ENCODE data around the gene CCDC13. TPM values are rescaled to one million over a fixed set of nuclear protein-coding genes. Genes with fewer than 3 reads are reported as not detected.

The CCDC13 gene
- total RNA-seq, 4 donors from 2014 or later: 1.2 to 5.3 (median 3.9) TPM

DNA sequence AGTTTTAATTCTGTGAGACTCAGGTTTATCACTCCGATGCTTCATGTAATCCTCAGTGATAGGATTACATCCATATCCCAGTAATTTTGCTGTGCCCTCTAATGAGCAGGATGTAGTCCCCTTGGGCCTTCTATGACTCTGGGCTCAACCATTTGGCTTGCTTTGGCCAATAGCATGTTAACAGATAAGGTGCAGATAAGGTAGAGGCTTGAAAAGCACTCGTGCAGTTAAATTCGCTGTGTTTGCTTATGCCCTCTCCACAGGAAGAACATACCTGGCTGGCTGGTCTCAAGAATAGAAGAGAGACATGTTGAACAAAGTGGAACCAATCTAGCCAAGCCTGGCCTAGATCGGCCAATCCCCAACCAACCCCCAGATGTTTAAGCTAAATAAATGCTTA, 20.1 kb downstream of the CCDC13 start:
- Histone ChIP-seq H3K27me3 (no peaks in the 10 kb centered on the region), H3K27ac (replicated peaks in 1 of 4) (no peak overlapping the region), H3K4me1 (peaks cover 4 to 36% (median 29%) of the 10 kb centered on the region in 4 donors), H3K36me3 (peaks cover 0 to 3% (median 0%) of the 10 kb centered on the region in 4 donors), H3K4me3 (no peak overlapping the region), H3K9me3 (no peaks in the 10 kb centered on the region)
- intact Hi-C loops (cut with DNase I): loop anchor here (5.0 kb wide), 1 partner anchor 171 kb away; the partner anchor contains the start of gene SEC22C
- no peak for DNase-seq (ENCODE audit: extremely low spot score)
- TF ChIP-seq POLR2AphosphoS5 (IDR thresholded peaks at IDR 0.05): no peak
- TF ChIP-seq POLR2A (IDR thresholded peaks at IDR 0.05; ENCODE audit: low read depth): no peak
- no peak for TF ChIP-seq EP300 (IDR thresholded peaks at IDR 0.05)
- TF ChIP-seq, protein P1, sequence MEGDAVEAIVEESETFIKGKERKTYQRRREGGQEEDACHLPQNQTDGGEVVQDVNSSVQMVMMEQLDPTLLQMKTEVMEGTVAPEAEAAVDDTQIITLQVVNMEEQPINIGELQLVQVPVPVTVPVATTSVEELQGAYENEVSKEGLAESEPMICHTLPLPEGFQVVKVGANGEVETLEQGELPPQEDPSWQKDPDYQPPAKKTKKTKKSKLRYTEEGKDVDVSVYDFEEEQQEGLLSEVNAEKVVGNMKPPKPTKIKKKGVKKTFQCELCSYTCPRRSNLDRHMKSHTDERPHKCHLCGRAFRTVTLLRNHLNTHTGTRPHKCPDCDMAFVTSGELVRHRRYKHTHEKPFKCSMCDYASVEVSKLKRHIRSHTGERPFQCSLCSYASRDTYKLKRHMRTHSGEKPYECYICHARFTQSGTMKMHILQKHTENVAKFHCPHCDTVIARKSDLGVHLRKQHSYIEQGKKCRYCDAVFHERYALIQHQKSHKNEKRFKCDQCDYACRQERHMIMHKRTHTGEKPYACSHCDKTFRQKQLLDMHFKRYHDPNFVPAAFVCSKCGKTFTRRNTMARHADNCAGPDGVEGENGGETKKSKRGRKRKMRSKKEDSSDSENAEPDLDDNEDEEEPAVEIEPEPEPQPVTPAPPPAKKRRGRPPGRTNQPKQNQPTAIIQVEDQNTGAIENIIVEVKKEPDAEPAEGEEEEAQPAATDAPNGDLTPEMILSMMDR (IDR thresholded peaks at IDR 0.05): no peak
- WGBS: 100% methylated on average over 4 of the region's 4 CpGs

DNA sequence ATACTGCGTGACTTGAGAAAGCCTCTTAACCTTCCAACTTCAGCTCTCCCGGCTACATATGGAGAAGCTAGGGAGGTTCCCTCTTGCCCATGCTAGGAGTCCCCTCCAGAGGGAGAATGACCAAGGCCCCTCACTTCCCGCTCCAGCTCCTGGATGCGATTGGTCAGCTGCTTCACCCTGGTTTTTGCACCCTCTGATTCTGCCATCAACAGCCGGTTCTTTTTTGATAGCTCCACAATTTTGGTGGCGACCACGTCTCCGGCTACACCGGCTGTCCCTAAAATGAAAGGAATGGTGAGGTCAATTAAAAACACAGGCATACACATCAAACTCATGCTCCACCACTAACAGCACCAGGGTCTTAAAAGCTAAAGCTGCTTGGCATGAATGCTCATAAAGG, 20.6 kb downstream of the CCDC13 start:
- Histone ChIP-seq H3K27ac (replicated peaks in 1 of 4) (no peak overlapping the region), H3K36me3 (peaks cover 0 to 3% (median 0%) of the 10 kb centered on the region in 4 donors), H3K9me3 (no peaks in the 10 kb centered on the region), H3K4me3 (no peak overlapping the region), H3K27me3 (no peaks in the 10 kb centered on the region), H3K4me1 (peaks cover 9 to 41% (median 34%) of the 10 kb centered on the region in 4 donors)
- DNase-seq (ENCODE audit: extremely low spot score): no peak
- 95% methylated on average over 9 of the region's 9 CpGs for WGBS
- intact Hi-C loops (cut with DNase I): loop anchor here (5.0 kb wide), 1 partner anchor 170 kb away; the partner anchor contains the start of gene SEC22C
- no peak for TF ChIP-seq EP300 (IDR thresholded peaks at IDR 0.05)
- TF ChIP-seq, protein P1 (IDR thresholded peaks at IDR 0.05): no peak
- TF ChIP-seq POLR2AphosphoS5 (IDR thresholded peaks at IDR 0.05): no peak
- TF ChIP-seq POLR2A (IDR thresholded peaks at IDR 0.05; ENCODE audit: low read depth): no peak

DNA sequence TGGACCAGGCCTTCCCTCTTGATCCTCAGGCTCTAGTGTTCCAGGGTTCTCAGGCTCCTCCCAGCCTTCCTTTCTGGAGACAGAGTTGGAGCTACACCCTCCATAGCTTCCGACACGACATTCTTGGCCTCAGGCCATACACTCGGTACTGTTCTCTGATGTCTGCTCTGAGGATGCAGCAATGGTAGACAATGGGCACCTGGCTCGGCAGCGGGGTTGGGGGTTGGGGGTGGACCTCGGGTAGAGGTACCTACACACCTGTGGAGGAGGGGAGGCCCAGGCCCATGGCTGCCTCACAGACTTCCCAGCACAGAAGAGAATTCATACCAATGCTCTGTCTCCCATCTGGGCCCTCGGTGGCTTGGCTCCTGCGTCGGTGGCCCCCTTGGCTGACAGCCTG, 21.4 kb downstream of the CCDC13 start:
- 65% methylated on average over 9 of the region's 9 CpGs for WGBS
- H3K4me3 ChIP-seq: no peak overlapping the region
- H3K9me3 ChIP-seq: no peaks in the 10 kb centered on the region
- intact Hi-C loops (cut with DNase I): loop anchor here (5.0 kb wide), 1 partner anchor 169 kb away; the partner anchor contains the start of gene SEC22C
- no peak overlapping the region for H3K27ac ChIP-seq (replicated peaks in 1 of 4)
- peaks cover 0 to 3% (median 0%) of the 10 kb centered on the region in 4 donors for H3K36me3 ChIP-seq
- no peak for DNase-seq (ENCODE audit: extremely low spot score)
- TF ChIP-seq EP300 (IDR thresholded peaks at IDR 0.05): no peak
- TF ChIP-seq POLR2A (IDR thresholded peaks at IDR 0.05; ENCODE audit: low read depth): no peak
- no peak for TF ChIP-seq POLR2AphosphoS5 (IDR thresholded peaks at IDR 0.05)
- TF ChIP-seq, protein P1 (IDR thresholded peaks at IDR 0.05): no peak
- H3K4me1 ChIP-seq: peaks cover 15 to 49% (median 43%) of the 10 kb centered on the region in 4 donors
- H3K27me3 ChIP-seq: no peaks in the 10 kb centered on the region

DNA sequence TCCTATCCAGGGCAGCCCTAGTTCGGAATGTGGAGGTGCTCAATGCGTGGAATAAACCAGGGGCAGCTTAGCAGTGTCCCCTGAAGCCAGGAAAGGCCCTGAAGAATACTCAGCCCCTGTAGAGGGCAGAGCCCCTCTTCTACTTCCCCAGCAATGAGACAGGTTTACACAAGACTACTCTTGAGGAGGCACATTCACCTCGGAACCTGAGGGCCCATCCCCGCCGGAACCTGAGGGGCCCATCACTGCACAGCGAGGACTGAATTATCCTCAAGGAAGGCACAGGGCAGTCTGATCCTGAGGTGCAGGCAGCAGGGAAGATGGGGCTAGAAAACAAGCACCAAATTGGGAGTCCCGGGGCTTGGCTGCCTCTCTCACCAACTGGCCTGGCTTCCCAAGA, 22.2 kb downstream of the CCDC13 start:
- H3K27ac ChIP-seq (replicated peaks in 1 of 4): no peak overlapping the region

More for the DNA sequence above, 22.2 kb downstream of the CCDC13 start:
- H3K27me3 ChIP-seq: no peaks in the 10 kb centered on the region
- no peak for TF ChIP-seq POLR2A (IDR thresholded peaks at IDR 0.05; ENCODE audit: low read depth)
- TF ChIP-seq, protein P1 (IDR thresholded peaks at IDR 0.05): no peak
- no peak for TF ChIP-seq POLR2AphosphoS5 (IDR thresholded peaks at IDR 0.05)
- TF ChIP-seq EP300 (IDR thresholded peaks at IDR 0.05): no peak
- 85% methylated on average over 4 of the region's 7 CpGs for WGBS
- H3K4me1 ChIP-seq: peaks cover 23 to 57% (median 50%) of the 10 kb centered on the region in 4 donors
- no peak for DNase-seq (ENCODE audit: extremely low spot score)
- no peak overlapping the region for H3K4me3 ChIP-seq
- intact Hi-C loops (cut with DNase I): loop anchor here (5.0 kb wide), 1 partner anchor 169 kb away; the partner anchor contains the start of gene SEC22C
- peaks cover 0 to 3% (median 0%) of the 10 kb centered on the region in 4 donors for H3K36me3 ChIP-seq
- H3K9me3 ChIP-seq: no peaks in the 10 kb centered on the region
